SH-SY5Y (cell line): ENCODE measurements around the gene ZEB1.

Experiments used
- GATA2 ChIP-seq: IDR thresholded peaks from 2 replicates; pipeline ENCODE4 v1.6.1; 2011; ENCODE audit warnings: mild to moderate bottlenecking, low read depth, low read length
- GATA3 ChIP-seq: IDR thresholded peaks from 2 replicates; pipeline ENCODE4 v1.6.1; 2011; ENCODE audit warnings: low read depth, mild to moderate bottlenecking, low read length, moderate library complexity

DNA sequence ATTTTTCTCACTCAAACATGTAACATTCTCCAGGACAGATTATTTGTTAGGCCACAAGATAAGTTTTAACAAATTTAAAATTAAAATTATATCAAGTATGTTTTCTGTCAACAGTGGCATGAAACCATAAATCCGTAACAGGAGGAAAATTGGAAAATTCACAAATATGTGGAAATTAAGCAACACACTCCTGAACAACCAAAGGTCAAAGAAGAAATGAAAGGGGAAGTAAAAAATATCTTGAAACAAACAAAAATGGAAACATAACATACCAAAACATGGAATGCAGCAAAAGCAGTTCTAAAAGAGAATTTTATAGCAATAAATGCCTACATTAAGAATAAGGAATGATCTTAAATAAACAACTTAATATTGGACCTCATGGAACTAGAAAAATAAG, 147.3 kb downstream of the ZEB1 start:
- no peak for TF ChIP-seq GATA2
- no peak for TF ChIP-seq GATA3
